CD4-positive, CD25-positive, alpha-beta regulatory T cell (primary cell): ENCODE measurements around the gene SAMD14. TPM values are rescaled to one million over a fixed set of nuclear protein-coding genes. Genes with fewer than 3 reads are reported as not detected.

ENCODE experiments used
- ATAC-seq, 2 donors: fragments of 150-1000 bp; cut with Tn5 transposase; one replicate each; pipeline ENCODE4 v1.10.0; 2021; ENCODE audit warnings: low read depth in 2 of 2, moderate number of reproducible peaks in 2 of 2, moderate library complexity in 1 of 2
- DNase-seq, 3 donors: peaks; one replicate each; pipeline versions ENCODE4 v3.0.0 to v3.0.0-alpha.2; 2012 to 2022; ENCODE audit warnings: mixed read lengths in 1 of 3
- H3K27ac ChIP-seq: one replicate; pipeline ENCODE4 v1.7.0; 2013; ENCODE audit warnings: mild to moderate bottlenecking, low read length; ENCODE audit not compliant: insufficient read depth, poor library complexity, severe bottlenecking
- H3K27me3 ChIP-seq: one replicate; pipeline ENCODE4 v1.7.0; 2013; ENCODE audit warnings: low read length; ENCODE audit not compliant: control insufficient read depth, insufficient read depth
- H3K36me3 ChIP-seq: one replicate; pipeline ENCODE4 v1.7.0; 2013; ENCODE audit warnings: mild to moderate bottlenecking, low read length, moderate library complexity; ENCODE audit not compliant: control insufficient read depth, insufficient read depth
- H3K4me1 ChIP-seq: 2 replicates; pipeline ENCODE4 v1.7.0; 2013; ENCODE audit warnings: mild to moderate bottlenecking, low read length; ENCODE audit not compliant: insufficient read depth, control insufficient read depth, poor library complexity, severe bottlenecking
- H3K4me3 ChIP-seq: one replicate; pipeline ENCODE4 v1.7.0; 2013; ENCODE audit warnings: low read depth, mild to moderate bottlenecking, low read length, moderate library complexity
- H3K9me3 ChIP-seq, 2 experiments: 1 replicate in 1 of 2; 2 replicates in 1 of 2; pipeline ENCODE4 v1.7.0; 2013; ENCODE audit warnings: low read length in 2 of 2, mild to moderate bottlenecking in 1 of 2, moderate library complexity in 1 of 2; ENCODE audit not compliant: control insufficient read depth in 2 of 2
- H3K27ac Mint-ChIP-seq, 3 donors: one replicate each; pipeline ENCODE4 v1.8.0; 2020 to 2022; ENCODE audit warnings: mild to moderate bottlenecking in 3 of 3, mixed read lengths in 3 of 3, moderate library complexity in 2 of 3
- H3K27me3 Mint-ChIP-seq: one replicate; pipeline ENCODE4 v1.8.0; 2022; ENCODE audit warnings: mild to moderate bottlenecking, mixed read lengths
- H3K36me3 Mint-ChIP-seq: one replicate; pipeline ENCODE4 v1.8.0; 2020; ENCODE audit warnings: mixed read lengths
- H3K4me1 Mint-ChIP-seq, 4 donors: one replicate each; pipeline ENCODE4 v1.8.0; 2020 to 2022; ENCODE audit warnings: mixed read lengths in 4 of 4, mild to moderate bottlenecking in 1 of 4
- H3K4me3 Mint-ChIP-seq, 4 donors: one replicate each; pipeline ENCODE4 v1.8.0; 2020 to 2022; ENCODE audit warnings: mild to moderate bottlenecking in 4 of 4, mixed read lengths in 4 of 4, moderate library complexity in 3 of 4
- H3K9me3 Mint-ChIP-seq, 7 donors: one replicate each; pipeline ENCODE4 v1.8.0; 2020 to 2022; ENCODE audit warnings: mixed read lengths in 7 of 7, mild to moderate bottlenecking in 3 of 7, moderate library complexity in 2 of 7
- polyA plus RNA-seq, 4 donors: library from polyadenylated mRNA; unstranded; fragments of 300-500 nt; fragmentation: Illumina TruSeq; gene quantifications; one replicate each; pipeline ENCODE4 v1.2.3, GENCODE V29; 2021
- total RNA-seq: library from RNA; stranded (reverse); gene quantifications from one replicate; pipeline ENCODE4 v1.2.3, GENCODE V29; 2022

The SAMD14 gene
- total and polyA plus RNA-seq, 5 donors from 2014 or later, result 0.09 to 0.96 TPM; not detected in 3

DNA sequence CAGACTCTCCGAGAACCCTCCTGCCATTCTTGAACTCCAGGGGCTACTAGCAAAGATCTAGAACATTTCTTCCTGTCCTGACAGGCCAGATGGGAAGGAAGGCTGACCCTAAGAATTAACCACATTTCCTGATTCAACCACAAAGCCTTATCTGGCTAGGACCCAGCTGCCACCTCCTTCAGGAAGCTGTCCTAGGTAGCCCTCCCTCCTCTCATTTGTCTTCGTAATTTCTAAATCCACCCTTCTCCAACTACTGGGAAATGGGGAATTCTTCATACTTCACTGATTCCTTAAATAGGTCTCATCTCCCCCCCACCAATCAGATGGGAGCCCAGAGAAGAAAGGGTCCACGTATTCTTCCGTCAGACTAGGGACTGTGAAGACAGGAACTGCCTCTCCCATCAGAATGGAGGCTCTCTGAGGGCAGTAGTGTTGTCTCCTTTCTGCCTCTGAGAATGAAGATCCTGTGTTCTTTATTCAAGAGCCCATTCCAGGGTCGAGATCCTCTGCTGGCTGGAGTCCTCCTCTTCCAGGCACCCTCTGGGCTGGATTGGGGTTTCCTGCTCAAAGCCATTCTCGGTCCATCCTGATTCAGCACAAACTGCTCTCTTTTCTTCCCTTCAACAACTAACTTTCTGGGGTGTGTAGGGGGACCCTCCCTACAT, 2.1 kb downstream of the SAMD14 start:
- Mint-ChIP-seq H3K9me3 (peaks cover 0 to 1% (median 0%) of the 10 kb centered on the region in 7 donors), H3K4me3 (peak overlapping the region in 1 of 4 donors; percentile 12)
- no peak for ATAC-seq

DNA sequence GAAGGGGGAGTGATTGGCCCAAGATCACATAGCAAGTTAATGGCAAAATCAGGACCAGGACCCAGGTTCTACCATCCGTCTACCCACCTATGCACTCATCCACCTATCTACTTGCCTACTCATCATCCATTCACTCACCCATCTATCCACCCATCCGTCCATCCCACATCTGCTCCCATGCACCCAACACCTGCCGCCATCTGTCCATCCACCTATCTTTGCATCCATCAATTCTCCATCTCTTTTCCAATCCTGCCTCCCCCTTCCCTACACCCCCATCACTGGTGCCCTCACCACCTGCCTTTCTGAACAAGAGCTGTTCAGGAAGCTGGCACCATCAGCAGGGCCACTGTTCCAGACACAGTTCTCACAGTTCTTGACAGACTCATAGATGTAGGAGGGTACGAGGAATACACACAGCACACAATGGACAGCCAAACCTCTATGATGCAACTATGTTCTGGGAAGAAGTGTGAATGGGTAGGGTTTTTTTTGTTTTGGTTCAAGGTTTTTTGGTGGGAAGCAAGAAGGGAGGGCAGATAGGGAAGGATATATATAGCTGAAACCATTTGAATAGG, 4.5 kb downstream of the SAMD14 start:
- H3K27ac Mint-ChIP-seq, result no peak overlapping the region
- Histone ChIP-seq H3K4me3 (no peak overlapping the region), H3K27ac (no peak overlapping the region), H3K4me1 (peaks cover 17% of the 10 kb centered on the region), H3K27me3 (peaks cover 10% of the 10 kb centered on the region), H3K9me3 (no peaks in the 10 kb centered on the region), H3K36me3 (no peaks in the 10 kb centered on the region)
- H3K9me3 Mint-ChIP-seq, result peaks cover 0 to 1% (median 0%) of the 10 kb centered on the region in 7 donors
- peaks cover under 1 to 13% (median 3%) of the 10 kb centered on the region in 4 donors for H3K4me1 Mint-ChIP-seq
- peak overlapping the region in 1 of 4 donors; percentile 10 for H3K4me3 Mint-ChIP-seq
- no peaks in the 10 kb centered on the region for H3K36me3 Mint-ChIP-seq
- DNase-seq, result no peak
- ATAC-seq, result no peak
- H3K27me3 Mint-ChIP-seq, result peaks cover 46% of the 10 kb centered on the region

More for the DNA sequence above, 2.1 kb downstream of the SAMD14 start:
- DNase-seq, result no peak
- Histone ChIP-seq H3K36me3 (no peaks in the 10 kb centered on the region), H3K9me3 (no peaks in the 10 kb centered on the region), H3K4me3 (no peak overlapping the region), H3K27me3 (peaks cover 12% of the 10 kb centered on the region), H3K4me1 (peaks cover 22% of the 10 kb centered on the region), H3K27ac (no peak overlapping the region)
- Mint-ChIP-seq H3K4me1 (peaks cover 3 to 26% (median 10%) of the 10 kb centered on the region in 4 donors), H3K36me3 (no peaks in the 10 kb centered on the region), H3K27ac (no peak overlapping the region), H3K27me3 (peaks cover 38% of the 10 kb centered on the region)

DNA sequence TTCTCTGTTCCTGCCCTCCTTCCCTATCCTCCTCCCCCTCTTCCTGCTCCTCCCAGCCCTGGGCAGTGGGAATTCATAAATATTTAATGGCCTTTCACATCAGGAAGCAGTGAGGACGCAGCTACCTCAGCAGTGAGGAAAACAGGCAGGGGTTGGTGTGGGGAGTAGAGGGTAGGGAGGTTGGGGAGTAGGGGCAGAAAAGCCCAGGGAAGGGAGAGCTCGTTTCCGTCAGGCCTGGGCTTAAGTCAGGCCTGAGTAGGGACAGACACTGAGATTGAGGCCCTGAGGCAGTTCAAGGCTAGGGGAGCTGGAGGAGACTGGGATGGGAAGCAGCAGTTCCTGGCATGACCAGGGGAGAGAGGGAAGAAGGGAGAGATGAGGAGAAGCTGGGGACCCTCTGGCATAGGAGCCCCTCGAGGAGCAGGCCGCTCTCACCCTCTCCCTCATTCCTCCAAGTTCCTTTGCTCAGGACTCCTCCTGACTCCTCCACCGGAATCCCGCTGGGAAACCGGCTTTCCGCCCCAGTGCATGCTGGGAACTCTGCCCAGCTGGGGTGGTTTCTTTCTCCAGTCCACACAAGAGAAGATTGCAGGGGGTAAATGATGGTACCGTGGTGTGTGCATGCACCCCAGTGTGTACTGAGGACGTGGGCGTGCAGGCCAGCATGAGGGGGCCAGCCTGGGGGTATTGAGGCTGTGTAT, 6.2 kb downstream of the SAMD14 start:
- Mint-ChIP-seq H3K36me3 (no peaks in the 10 kb centered on the region), H3K27me3 (peaks cover 59% of the 10 kb centered on the region), H3K9me3 (peaks cover 0 to 2% (median 0%) of the 10 kb centered on the region in 7 donors), H3K27ac (no peak overlapping the region), H3K4me1 (peaks cover 0 to 10% (median 3%) of the 10 kb centered on the region in 4 donors), H3K4me3 (no peak overlapping the region)
- Histone ChIP-seq H3K4me1 (peaks cover 3% of the 10 kb centered on the region), H3K36me3 (no peaks in the 10 kb centered on the region), H3K4me3 (no peak overlapping the region), H3K27ac (no peak overlapping the region), H3K27me3 (peaks cover 22% of the 10 kb centered on the region), H3K9me3 (no peaks in the 10 kb centered on the region)
- ATAC-seq (no peak), DNase-seq (no peak)

DNA sequence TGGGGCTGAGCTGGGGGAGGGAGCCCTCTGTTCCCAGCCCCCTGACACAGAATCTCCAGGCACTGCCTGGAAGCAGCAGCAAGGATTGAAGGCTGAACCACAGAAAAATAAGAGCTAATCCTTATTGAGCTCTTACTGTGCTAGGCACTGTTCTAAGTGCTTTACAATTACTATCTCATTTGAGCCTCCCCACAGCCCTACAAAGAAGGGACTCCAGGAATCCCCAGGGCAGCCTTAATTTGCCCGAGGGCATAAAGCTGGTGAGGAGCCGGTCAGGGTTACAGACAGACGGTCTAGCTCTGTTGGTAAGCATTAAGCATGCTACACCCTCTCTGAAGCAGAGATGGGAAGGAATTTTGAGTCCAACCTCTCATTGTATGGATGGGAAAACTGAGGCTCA, 7.0 kb downstream of the SAMD14 start:
- no peak for DNase-seq
- Mint-ChIP-seq H3K9me3 (peaks cover 0 to 4% (median 0%) of the 10 kb centered on the region in 7 donors), H3K36me3 (no peaks in the 10 kb centered on the region), H3K27ac (no peak overlapping the region), H3K4me3 (no peak overlapping the region), H3K27me3 (peaks cover 63% of the 10 kb centered on the region), H3K4me1 (peaks cover 0 to 7% (median 2%) of the 10 kb centered on the region in 4 donors)
- Histone ChIP-seq H3K4me3 (no peak overlapping the region), H3K27ac (no peak overlapping the region), H3K4me1 (no peaks in the 10 kb centered on the region), H3K9me3 (no peaks in the 10 kb centered on the region), H3K36me3 (no peaks in the 10 kb centered on the region), H3K27me3 (peaks cover 20% of the 10 kb centered on the region)
- ATAC-seq, result no peak

DNA sequence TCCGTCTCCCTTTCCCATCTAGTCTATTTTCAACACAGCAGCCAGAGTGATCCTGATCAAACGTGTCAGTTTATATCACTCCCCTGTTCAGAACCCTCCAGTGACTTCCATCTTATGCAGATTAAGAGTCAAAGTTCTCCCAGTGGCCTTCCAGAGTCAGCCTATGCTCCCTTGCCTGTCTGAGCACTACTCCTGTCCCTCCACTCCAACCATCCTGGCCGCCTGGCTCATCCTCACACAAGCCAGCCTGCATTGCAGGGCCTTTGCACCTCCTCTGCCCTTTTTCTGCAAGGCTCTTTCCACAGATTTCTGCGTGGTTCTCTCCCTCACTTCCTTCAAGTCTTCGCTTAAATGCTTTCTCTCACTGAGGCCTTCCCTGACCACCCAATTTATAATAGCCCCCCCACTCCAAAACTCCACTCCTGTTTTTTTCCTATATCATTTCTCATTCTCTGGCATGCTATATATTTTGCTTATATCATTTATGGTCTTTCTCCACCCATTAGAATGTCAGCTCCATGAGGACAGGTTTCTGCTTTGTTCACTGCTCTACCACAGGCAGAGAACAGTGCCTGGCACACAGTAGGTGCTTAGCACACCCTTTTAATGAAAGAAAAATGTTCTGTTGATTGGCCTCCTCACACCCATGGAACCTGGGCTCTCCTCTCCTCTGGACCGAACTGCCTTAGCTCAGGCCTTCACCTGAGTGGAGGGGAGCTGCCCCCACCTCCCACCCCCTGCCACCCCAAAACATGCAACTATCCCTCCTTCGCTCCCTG, 9.3 kb downstream of the SAMD14 start:
- Histone ChIP-seq H3K4me3 (no peak overlapping the region), H3K27ac (no peak overlapping the region), H3K4me1 (peaks cover 7% of the 10 kb centered on the region), H3K9me3 (no peaks in the 10 kb centered on the region), H3K27me3 (peaks cover 20% of the 10 kb centered on the region), H3K36me3 (no peaks in the 10 kb centered on the region)
- Mint-ChIP-seq H3K36me3 (no peaks in the 10 kb centered on the region), H3K9me3 (peaks cover 0 to 4% (median 0%) of the 10 kb centered on the region in 7 donors), H3K27ac (no peak overlapping the region), H3K4me3 (no peak overlapping the region), H3K27me3 (peaks cover 68% of the 10 kb centered on the region), H3K4me1 (peaks cover 0 to 9% (median 4%) of the 10 kb centered on the region in 4 donors)
- ATAC-seq (no peak), DNase-seq (no peak)

DNA sequence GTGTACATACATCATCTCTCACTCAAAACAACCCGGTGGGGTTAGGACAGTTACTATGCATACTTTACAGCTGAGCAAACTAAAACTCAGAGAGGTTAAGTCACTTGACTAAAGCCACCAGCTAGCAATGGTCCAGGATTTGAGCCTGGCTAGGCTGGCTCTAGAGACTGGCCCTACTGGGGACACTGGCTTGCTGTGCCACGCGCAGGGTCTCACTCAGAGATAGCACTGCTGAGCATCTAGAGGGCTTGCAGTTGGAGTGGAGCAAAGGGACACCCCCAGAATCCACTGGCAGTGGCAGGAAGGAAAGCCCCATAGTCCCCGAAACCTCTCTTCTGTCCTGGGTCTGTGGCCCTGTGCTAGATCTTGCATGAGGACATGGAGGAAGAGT, 11.1 kb downstream of the SAMD14 start:
- Mint-ChIP-seq H3K27ac (no peak overlapping the region), H3K27me3 (peaks cover 79% of the 10 kb centered on the region), H3K4me1 (peaks cover 0 to 12% (median 8%) of the 10 kb centered on the region in 4 donors), H3K36me3 (no peaks in the 10 kb centered on the region), H3K9me3 (peaks cover 0 to 4% (median 0%) of the 10 kb centered on the region in 7 donors), H3K4me3 (peak overlapping the region in 1 of 4 donors; percentile 31)
- H3K36me3 ChIP-seq, result no peaks in the 10 kb centered on the region
- H3K27ac ChIP-seq, result no peak overlapping the region
- no peaks in the 10 kb centered on the region for H3K9me3 ChIP-seq
- H3K4me1 ChIP-seq, result peaks cover 7% of the 10 kb centered on the region
- no peak for ATAC-seq
- peaks cover 20% of the 10 kb centered on the region for H3K27me3 ChIP-seq
- DNase-seq, result no peak
- H3K4me3 ChIP-seq, result no peak overlapping the region

DNA sequence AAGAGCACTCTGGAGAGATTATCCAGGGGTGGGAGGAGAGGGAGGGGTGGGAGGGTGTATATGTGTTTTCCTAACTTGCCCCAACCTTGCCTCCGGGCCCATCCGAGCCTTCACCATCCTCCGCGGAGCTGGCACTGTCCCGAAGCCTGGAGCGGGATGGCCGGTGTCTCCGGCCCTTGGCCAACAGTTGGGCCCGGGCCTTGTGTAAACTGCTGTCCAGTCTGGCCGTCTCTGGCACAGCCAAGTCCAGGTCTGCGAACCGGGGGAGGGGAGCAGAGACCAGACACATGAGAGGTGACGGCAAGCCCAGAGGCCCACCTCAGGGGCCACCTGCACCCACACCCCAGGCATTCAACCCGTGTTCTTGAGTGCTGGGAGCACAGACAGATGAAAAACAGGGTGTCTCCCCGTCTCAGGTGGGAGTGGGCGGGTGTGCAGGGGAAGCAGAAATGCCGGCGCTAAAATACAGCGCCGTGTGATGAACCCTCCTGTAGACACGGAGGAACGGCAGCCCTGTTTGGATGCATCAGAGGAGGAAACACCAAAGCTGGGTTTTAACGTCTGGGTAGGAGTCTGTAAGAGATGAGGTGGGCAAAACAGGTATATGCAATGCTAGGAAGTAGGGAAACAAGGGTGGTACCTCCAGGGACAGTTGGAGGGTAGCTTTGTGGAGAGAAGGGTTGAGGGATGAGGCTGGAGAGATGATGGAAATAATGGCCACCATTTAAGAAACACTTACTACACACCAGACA, 11.7 kb downstream of the SAMD14 start:
- Histone ChIP-seq H3K36me3 (no peaks in the 10 kb centered on the region), H3K27me3 (peaks cover 20% of the 10 kb centered on the region), H3K4me3 (no peak overlapping the region), H3K9me3 (no peaks in the 10 kb centered on the region), H3K27ac (no peak overlapping the region), H3K4me1 (peaks cover 7% of the 10 kb centered on the region)
- H3K4me3 Mint-ChIP-seq, result no peak overlapping the region
- ATAC-seq (no peak), DNase-seq (no peak)
- H3K27me3 Mint-ChIP-seq, result peaks cover 79% of the 10 kb centered on the region
- H3K9me3 Mint-ChIP-seq, result peaks cover 0 to 4% (median 0%) of the 10 kb centered on the region in 7 donors
- no peaks in the 10 kb centered on the region for H3K36me3 Mint-ChIP-seq
- H3K27ac Mint-ChIP-seq, result peak overlapping the region in 1 of 3 donors; percentile 5
- peaks cover 0 to 12% (median 8%) of the 10 kb centered on the region in 4 donors for H3K4me1 Mint-ChIP-seq
